Ramos (cell line): Measurements from ENCODE around the gene CYP3A7.
"Not testable (repeated sequence)": the region's sequence is repeated elsewhere in the genome, so short reads cannot be mapped to it uniquely, and the experiment has no call there.

Experiments used
- in situ Hi-C: fragments of 300-500 bp; cut with MboI; formaldehyde crosslinking; loops from one replicate; pipeline ENCODE4 v1.14.3; 2022; ENCODE audit warnings: low sequenced_read_pairs; ENCODE audit not compliant: unreplicated experiment

Gene CYP3A7

DNA sequence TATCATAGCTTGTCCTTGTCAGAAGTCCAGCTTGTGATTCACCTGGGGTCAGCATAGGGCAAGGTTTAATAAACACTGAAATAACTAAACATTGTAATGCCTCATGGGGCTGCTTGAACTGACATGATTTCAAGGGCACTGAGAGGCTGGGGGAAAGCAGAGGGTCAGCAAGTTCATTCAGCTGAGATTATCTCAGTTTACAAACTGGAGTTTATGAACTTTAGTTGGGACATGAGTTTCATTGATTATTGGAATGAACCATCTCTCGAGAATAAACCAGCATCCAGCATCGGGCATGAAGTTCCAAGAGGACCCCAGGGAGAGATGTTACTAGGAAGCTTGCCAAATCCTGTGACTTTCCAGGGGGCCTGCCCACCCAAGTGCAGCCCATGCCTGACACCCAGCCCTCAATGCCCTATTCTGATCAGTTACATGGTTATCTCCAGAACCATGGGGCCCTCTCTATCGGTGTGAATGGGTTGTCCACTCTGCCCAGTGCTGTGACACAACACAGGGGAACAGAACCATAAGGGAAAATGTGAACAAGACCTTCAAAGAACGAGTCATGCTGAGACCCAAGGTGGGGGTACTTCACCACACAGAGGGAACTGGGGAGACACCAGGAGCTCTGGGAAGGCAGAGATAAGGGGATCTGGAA, 7.9 kb upstream of the CYP3A7 start:
- in situ Hi-C loops, result no loop called here

DNA sequence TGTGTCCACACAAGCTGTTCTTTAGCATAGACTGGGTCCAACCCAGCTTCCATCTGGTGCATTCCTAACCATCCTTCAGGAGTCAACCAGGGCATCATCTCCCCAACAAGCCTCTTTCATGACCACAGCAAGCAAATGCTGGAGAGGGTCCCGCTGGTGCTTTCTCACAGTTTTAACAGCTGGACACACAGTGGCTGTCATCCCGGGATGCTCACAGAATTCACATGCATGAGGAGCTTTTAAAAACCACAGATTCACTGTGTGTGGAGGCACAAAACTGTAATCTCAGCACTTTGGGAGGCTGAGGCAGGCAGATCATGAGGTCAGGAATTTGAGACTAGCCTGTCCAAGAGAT, 6.4 kb upstream of the CYP3A7 start:
- in situ Hi-C loops, result no loop called here

DNA sequence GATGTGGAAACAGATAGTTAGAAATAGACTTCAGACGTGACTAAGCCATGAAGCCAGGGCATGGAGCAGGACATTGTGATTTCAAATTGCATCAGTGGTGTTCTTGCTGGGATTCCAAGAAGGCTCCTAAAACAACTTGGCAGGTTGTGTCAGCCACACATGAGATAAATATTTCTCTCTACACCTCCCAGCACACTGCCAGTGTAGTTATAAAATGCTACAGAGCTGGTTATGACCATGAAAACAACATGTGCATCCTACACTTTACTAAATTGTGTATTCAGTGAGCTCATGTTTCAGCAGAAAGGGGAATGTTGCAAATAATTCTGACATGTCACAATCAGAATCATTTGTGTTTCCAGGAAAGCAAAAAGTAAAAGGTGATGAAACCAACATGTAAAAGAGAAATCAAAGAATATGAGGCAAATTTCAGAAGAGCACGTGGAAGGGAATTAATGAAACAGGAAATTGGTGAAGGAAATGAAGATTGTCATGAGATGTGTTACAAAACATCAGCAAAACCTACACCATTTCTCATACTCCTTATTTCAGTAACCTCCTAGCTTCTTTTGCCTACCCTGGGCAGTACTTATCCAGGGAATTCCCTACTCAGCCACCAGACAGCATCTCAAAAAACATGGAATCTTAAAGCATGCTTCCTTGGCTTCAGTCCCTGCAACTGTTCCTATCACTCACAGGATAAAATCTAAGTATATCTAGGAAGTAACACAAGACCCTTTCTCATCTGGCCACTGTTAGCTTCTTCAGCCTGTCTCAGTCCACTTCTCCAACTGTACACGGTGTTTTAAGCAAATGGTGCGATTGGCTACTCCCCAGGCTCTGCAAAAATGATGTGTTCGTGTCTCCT, 5.8 kb upstream of the CYP3A7 start:
- in situ Hi-C loops, result no loop called here

DNA sequence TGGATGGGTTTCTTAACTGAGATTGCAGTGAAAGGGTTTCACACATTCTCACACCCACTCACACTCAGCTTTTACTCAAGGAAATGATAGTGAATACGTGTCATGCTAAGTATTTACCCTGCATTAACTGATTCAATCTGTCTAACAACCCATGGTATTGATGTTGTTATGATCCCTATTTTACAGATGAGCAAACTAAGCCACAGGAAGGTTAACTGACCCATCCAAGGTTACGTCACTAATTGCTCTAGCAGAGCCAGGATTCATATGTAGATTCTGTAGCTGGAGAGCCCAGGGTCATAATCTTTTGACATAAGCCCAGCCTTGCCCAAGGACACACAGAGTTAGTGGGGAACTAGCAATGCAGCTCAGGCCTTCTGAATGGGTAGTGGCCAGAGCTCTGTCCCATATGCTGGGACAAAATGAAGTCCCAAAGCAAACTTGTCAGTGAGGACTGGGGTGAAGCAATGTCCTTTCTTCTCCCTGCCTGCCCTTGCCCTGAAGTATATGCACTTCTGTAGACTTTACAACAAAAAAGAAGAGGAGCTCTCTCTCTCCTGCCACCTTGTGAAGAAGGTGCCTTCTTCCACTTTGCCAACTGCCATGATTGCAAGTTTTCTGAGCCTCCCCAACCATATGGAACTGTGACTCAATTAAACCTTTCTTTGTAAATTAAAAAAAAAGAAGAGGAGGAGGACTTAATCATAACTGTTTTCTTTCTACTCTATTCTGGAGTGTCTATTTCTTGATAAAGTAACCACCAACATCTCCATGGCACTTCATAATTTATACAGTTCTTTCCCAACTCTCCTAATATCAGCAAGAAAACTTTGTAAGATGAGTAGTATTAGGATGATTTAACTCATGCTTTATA, 4.9 kb upstream of the CYP3A7 start:
- in situ Hi-C loops, result no loop called here

DNA sequence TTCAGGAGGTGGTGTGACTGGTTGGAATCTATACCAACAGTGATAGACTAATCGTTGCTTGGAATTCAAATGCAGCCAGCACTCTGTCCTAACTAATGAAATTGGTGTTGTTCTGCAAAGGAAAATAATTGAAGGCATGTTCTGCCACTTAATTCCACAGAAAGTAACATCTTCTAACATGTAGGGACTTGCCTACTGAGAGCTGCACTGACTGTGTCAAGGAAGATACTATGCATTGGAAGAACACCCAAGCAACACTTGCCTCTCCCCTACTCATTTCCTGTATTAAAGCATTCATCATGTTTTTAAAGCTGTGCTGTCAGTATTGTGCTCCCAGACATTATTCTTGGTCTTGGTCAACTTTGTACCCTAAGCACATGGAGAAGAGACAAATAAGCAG, 2.7 kb upstream of the CYP3A7 start:
- in situ Hi-C loops, result no loop called here

DNA sequence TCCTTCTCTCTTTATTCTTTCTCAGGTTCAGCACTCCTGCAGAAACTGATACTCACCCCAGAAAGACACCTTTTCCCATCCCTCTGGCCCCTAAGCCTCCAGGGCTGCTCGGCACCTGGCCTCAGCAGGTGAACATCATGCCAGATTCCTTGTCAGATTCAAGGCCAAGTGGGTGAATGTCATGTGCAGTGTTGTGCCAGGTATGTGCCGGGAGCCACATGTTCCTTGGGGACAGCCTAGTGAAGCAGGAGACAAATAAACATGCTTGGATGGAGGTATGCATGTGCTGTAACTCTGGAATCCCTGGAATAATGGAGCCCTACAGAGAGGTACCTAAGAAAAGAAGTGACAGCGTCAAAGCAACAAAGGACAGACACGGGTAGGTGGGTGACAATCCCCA, 1.7 kb upstream of the CYP3A7 start:
- in situ Hi-C loops, result not testable (repeated sequence)

DNA sequence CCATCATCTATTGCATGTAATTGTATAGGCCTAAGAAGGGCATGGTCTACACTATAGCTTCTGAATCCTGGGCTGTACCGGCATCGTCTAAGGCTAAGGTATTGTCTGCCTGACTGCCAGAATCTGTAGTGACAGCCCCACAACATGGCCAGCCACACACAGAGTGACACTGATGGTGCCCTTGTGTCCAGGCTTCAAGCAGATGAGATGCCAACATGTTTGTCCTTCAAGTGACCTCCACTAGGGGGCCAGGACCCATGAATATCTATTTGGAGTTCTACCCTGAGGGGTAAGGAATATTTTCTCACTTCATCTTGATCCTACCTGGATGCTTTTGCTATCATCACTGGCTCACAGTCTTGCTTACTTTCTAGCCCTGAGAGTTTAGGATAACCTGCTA, 1.5 kb downstream of the CYP3A7 start:
- in situ Hi-C loops, result no loop called here

DNA sequence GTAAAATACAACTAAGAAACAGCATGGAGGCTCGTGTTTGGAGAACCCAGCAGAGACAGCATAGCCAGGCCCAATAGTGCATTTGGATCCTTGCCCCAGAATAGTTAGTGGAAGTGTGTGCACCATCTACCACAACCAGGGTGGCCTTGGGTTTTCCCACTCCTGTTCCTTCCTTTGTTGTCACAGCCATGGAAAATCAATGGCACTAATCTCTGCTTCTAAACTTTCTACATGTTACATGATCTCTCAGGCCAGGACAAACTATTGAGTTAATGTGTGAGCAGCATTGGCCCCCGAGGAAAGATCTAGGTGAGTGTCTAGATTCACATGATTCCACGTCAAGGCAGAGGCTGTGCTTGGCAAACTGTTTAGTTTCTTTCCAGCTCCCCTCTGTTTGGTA, 2.0 kb downstream of the CYP3A7 start:
- in situ Hi-C loops, result no loop called here

DNA sequence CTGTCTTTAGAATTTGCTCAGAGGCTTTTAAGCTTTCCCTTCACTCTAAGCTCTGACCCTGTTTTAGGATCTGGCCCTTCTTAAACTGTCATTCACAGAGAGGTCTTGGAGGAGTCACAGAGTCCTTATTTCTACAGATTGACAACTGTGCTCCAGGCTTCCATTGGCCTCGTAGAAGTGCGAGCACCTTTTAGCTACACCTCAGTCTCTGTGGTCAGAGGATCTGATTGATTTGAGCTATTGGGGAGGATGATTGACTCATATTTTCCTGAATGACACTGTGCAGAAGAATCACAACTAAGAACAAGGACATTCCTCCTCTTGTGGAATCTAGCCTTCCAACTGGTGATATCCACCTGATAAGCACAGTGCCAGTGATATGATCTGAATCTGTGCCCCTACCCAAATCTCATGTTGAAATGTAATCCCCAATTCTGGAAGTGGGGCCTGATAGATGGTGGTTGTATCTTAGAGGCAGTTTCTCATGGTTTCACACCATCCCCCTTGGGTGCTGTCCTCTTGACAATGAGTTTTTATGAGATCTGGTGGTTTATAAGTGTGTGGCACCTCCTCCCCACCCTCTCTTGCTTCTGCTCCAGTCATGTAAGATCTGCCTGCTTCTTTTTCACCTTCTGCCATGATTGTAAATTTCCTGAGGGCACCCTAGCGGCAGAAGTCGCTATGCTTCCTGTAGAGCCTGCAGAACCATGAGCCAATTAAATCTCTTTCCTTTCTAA, 3.2 kb downstream of the CYP3A7 start:
- in situ Hi-C loops, result no loop called here

DNA sequence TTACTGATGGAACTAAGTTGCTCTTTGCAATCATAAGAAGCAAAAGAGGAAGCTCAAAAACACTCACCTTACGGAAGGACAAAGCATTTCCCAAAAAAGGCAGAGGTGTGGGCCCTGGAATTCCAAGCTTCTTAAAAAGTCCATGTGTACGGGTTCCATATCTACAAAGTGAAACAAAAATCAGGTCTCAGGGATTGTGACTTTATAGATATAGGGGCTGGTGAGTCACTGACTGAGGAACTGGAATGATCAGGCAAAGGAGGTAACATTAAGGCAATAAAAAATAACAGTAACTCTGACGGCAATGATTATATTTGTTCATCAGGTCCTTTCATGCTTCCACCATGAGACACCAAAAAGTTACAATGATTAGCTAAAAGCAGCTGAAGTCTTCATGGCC, 4.0 kb downstream of the CYP3A7 start:
- in situ Hi-C loops, result no loop called here

DNA sequence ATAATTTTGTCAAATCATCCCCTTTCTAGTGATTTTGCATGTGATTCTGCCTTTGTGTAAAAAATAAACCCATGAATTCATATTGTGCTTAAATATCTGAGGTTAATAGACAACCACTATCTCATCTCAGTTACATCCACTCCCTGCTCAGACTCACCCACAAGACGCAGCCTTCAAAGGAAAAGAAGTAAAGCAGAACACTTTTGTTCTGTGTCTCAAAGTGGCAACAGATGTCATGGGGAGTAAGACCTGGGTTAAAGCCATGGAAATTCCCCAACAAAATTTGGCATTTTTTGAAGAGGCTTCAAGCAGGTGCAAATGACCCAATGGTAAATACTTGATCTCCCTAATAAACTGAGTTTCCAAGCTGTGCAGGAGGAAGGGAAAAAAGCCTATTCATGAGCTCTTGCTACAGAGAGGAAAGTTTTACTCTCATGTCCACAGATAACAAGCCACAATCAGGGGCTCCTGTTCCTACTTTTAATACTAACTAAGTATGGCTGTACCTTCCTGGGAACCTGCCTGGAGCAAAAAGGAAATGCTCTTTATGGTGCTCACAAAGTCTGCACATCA, 4.7 kb downstream of the CYP3A7 start:
- in situ Hi-C loops, result no loop called here

DNA sequence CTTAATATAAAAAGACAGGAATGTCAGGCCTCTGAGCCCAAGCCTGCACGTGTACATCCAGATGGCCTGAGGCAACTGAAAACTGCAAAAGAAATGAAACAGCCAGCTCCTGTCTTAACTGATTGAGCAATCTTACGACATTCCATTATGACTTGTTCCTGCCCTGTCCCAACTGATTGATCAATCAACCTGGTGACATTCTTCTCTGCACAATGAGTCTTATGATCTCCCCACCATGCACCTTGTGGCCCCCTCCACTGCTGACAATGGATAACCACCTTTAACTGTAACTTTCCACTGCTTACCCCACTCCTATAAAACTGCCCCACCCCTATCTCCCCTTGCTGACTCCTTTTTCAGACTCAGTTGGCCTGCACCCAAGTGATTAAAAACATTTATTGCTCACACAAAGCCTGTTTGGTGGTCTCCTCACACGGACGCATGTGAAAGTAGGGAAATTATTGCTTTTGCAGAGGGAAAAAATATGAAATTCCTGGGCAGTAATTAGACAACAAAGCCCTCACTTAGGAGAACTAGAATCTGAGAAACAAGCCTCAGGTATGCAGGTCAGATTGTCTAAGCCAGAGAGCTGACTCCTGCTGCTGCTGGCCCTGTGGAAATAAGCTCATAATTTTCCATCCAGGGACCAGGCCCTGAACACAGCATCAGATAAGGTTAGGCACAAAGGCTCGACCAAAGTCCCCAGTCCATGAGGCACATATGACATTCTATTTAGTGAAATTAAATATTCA, 5.3 kb downstream of the CYP3A7 start:
- in situ Hi-C loops, result no loop called here

DNA sequence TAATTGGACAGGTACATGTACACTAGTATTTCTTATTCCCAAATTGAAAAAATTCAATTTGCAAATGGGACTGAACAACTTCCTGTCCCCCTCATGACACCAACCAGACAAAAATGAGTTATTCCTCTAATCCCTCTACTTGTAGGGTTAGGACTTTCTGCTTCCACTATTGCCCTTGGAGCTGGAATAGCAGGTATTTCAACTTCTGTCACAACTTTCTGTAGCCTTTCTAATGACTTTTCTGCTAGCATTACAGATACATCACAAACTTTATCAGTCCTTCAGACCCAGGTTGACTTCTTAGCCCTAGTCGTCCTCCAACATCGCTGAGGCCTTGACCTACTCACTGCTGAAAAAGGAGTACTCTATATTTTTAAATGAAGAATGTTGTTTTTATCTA, 6.4 kb downstream of the CYP3A7 start:
- in situ Hi-C loops, result no loop called here

DNA sequence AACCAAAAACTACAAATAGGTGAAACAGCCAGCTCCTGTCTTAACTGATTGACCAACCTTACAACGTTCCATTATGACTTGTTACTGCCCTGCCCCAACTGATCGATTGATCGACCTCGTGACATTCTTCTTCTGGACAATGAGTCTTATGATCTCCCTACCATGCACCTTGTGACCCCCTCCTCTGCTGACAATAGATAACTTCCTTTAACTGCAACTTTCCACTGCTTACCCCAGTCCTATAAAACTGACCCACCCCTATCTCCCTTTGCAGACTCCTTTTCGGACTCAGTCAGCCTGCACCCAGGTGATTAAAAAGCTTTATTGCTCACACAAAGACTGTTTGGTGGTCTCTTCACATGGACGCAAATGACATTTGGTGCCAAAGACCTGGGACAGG, 11.8 kb downstream of the CYP3A7 start:
- in situ Hi-C loops, result not testable (repeated sequence)

DNA sequence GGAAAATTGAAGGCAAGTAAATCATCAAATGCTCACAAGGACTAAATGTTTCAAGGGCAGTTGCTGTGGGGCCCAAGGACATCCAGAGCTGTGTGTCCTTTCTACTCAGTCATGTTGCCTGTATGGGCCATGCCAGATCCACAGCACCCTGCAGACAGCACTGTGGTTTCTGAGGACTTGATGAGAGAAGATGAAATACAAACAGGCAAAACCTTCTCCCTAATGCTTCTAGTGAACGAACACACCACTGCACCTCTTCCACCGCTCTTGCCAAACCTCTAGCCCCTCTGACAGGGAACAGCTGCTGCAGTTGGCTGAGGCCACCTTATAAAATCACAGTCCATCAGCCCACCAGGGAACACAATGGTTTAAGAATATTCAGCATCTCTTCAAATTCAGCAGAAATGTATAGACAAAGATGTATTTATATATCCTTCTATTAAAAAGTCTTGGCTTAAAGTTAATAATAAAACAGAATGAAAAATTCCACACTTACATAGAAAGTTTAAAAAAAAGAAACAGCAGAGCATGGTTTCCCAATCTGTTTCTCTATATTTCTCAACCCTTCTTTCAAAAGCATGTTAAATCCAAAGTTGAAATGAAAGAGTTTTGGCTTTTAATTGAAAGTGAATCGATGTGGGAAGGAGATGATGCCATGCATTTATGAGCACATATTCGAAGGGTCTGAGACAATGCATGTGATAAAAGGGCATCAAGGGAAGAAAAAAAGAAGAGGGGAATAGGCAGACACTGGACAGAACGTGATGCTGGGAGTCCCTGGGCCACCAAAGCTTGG, 14.0 kb downstream of the CYP3A7 start:
- in situ Hi-C loops, result no loop called here

DNA sequence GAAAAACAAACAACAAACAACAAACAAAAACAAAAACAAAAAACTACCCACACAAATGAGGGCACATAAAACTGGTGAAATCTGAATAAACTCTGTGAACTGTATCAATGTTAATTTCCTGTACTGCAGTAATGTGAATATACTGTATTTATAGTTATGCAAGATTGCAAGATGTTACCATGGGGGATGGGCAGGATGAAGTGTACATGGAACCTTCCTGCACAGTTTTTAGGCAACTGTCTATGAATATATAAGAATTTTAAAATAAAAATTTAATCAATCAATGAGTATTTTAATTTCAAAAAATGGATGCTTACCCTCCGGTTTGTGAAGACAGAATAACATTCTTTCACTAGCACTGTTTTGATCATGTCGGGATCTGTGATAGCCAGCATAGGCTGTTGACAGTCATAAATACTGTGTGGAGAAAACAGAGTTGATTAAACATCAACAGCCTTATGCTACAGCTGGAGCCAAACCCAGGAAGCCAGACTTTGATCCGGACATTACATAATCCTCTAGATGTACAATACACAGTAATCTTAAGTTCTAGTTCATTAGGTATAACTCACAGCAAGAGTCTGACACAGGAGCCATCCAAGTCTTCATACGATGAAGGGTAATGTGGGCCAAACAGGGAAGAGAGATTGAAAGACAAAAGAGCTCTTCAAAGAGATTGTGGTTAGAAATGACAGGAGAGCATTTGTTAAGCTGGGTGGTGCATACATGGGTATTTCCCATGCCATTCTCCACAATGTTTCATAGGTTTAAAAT, 14.8 kb downstream of the CYP3A7 start:
- in situ Hi-C loops, result no loop called here

DNA sequence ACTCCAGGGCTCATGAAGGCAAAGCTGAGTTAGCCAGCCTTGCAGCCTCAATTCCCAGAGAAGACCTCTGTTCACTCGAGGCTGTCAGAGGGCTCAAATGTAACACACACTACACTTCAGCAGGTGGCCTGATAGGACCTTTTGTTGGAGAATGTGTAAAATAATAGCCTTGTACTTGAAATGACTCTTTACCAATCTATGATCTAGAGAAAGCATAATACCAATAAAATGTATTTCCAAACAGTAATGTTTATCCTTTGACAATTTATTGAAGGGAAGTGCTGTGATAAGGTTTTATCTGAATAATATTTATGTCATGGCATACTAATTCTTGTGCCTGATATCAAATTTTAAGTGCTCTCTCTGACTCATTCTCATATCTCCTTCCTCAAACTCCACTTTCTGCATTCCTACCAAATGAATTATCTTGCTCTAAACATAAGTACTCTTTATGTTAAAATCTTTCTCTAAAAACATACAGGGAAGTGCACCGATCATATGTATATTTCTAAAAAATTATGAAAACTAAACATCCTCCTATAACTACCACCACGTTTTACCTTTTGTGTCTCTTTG, 20.9 kb downstream of the CYP3A7 start:
- in situ Hi-C loops, result no loop called here
